Measurements from ENCODE around the gene KANSL1L.

Gene KANSL1L

GRCh38 chr2:210072922-210073509, 98.2 kb downstream of the KANSL1L start:
- H3K27me3 ChIP-seq (ENCODE audit: low read depth, low read length) = no peaks in the 10 kb centered on the region
- H3K9me3 ChIP-seq (ENCODE audit: insufficient read depth, low read length) = no peaks in the 10 kb centered on the region
- no peaks in the 10 kb centered on the region for H3K36me3 ChIP-seq (replicated peaks; ENCODE audit: low read depth, low read length)
- no peaks in the 10 kb centered on the region for H3K79me2 ChIP-seq (ENCODE audit: low read length)
- H3K27ac ChIP-seq (ENCODE audit: low read length) = no peak overlapping the region
- TF ChIP-seq, protein P1, sequence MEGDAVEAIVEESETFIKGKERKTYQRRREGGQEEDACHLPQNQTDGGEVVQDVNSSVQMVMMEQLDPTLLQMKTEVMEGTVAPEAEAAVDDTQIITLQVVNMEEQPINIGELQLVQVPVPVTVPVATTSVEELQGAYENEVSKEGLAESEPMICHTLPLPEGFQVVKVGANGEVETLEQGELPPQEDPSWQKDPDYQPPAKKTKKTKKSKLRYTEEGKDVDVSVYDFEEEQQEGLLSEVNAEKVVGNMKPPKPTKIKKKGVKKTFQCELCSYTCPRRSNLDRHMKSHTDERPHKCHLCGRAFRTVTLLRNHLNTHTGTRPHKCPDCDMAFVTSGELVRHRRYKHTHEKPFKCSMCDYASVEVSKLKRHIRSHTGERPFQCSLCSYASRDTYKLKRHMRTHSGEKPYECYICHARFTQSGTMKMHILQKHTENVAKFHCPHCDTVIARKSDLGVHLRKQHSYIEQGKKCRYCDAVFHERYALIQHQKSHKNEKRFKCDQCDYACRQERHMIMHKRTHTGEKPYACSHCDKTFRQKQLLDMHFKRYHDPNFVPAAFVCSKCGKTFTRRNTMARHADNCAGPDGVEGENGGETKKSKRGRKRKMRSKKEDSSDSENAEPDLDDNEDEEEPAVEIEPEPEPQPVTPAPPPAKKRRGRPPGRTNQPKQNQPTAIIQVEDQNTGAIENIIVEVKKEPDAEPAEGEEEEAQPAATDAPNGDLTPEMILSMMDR (IDR thresholded peaks at IDR 0.05; ENCODE audit: low read depth, low read length) = peak; percentile 73
- no peak for TF ChIP-seq EZH2phosphoT487 (IDR thresholded peaks at IDR 0.05; ENCODE audit: low read depth)
- peak overlapping the region; percentile 38 for H3K4me2 ChIP-seq (ENCODE audit: low read length)
- H3K9ac ChIP-seq (ENCODE audit: low read length) = no peak overlapping the region
- no peaks in the 10 kb centered on the region for H4K20me1 ChIP-seq (ENCODE audit: insufficient read depth, low read length)
- H3K4me3 ChIP-seq (ENCODE audit: low read length) = peak overlapping the region; percentile 23; the same call in 1 of the 2 replicates
- peak overlapping the region; percentile 43; the same call in 1 of the 2 replicates for H2AFZ ChIP-seq (ENCODE audit: low read depth, low read length)
- no peaks in the 10 kb centered on the region for H3K4me1 ChIP-seq (ENCODE audit: low read length)

GRCh38 chr2:210072493-210072892, 98.7 kb downstream of the KANSL1L start:
- H3K27ac ChIP-seq (ENCODE audit: low read length) = no peak overlapping the region
- H2AFZ ChIP-seq (ENCODE audit: low read depth, low read length) = no peak overlapping the region
- no peaks in the 10 kb centered on the region for H3K79me2 ChIP-seq (ENCODE audit: low read length)
- TF ChIP-seq EZH2phosphoT487 (IDR thresholded peaks at IDR 0.05; ENCODE audit: low read depth) = no peak
- TF ChIP-seq, protein P1 (IDR thresholded peaks at IDR 0.05; ENCODE audit: low read depth, low read length) = no peak
- no peak overlapping the region for H3K4me2 ChIP-seq (ENCODE audit: low read length)
- H4K20me1 ChIP-seq (ENCODE audit: insufficient read depth, low read length) = no peaks in the 10 kb centered on the region
- H3K36me3 ChIP-seq (replicated peaks; ENCODE audit: low read depth, low read length) = no peaks in the 10 kb centered on the region
- no peak overlapping the region for H3K4me3 ChIP-seq (ENCODE audit: low read length)
- H3K9me3 ChIP-seq (ENCODE audit: insufficient read depth, low read length) = no peaks in the 10 kb centered on the region
- no peak overlapping the region for H3K9ac ChIP-seq (ENCODE audit: low read length)
- no peaks in the 10 kb centered on the region for H3K27me3 ChIP-seq (ENCODE audit: low read depth, low read length)
- H3K4me1 ChIP-seq (ENCODE audit: low read length) = no peaks in the 10 kb centered on the region

DNA sequence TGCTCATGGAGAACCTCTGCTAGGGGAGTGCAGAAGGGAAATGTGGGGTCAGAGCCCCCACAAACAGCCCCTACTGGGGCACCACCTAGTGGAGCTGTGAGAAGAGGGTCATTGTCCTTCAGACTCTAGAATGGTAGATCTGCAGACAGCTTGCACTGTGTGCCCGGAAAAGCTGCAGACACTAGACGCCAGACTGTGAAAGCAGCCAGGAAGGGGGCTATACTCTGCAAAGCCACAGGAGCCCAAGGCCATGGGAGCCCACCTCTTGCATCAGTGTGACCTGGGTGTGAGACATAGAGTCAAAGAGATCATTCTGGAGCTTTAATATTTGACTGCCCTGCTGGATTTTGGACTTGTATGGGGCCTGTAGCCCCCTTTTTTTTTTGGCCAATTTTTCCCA, 107.9 kb downstream of the KANSL1L start:
- H2AFZ ChIP-seq (ENCODE audit: low read depth, low read length) = no peak overlapping the region
- H3K27ac ChIP-seq (ENCODE audit: low read length) = no peak overlapping the region
- no peaks in the 10 kb centered on the region for H3K27me3 ChIP-seq (ENCODE audit: low read depth, low read length)
- H3K4me1 ChIP-seq (ENCODE audit: low read length) = no peaks in the 10 kb centered on the region
- TF ChIP-seq, protein P1 (IDR thresholded peaks at IDR 0.05; ENCODE audit: low read depth, low read length) = no peak
- no peak for TF ChIP-seq EZH2phosphoT487 (IDR thresholded peaks at IDR 0.05; ENCODE audit: low read depth)
- no peak overlapping the region for H3K4me2 ChIP-seq (ENCODE audit: low read length)
- no peak overlapping the region for H3K4me3 ChIP-seq (ENCODE audit: low read length)
- no peaks in the 10 kb centered on the region for H3K36me3 ChIP-seq (replicated peaks; ENCODE audit: low read depth, low read length)
- H3K79me2 ChIP-seq (ENCODE audit: low read length) = no peaks in the 10 kb centered on the region
- H4K20me1 ChIP-seq (ENCODE audit: insufficient read depth, low read length) = no peaks in the 10 kb centered on the region
- H3K9me3 ChIP-seq (ENCODE audit: insufficient read depth, low read length) = no peaks in the 10 kb centered on the region
- no peak overlapping the region for H3K9ac ChIP-seq (ENCODE audit: low read length)

GRCh38 chr2:210055825-210056224, 115.4 kb downstream of the KANSL1L start:
- H4K20me1 ChIP-seq (ENCODE audit: insufficient read depth, low read length) = no peaks in the 10 kb centered on the region
- no peaks in the 10 kb centered on the region for H3K36me3 ChIP-seq (replicated peaks; ENCODE audit: low read depth, low read length)
- no peak overlapping the region for H2AFZ ChIP-seq (ENCODE audit: low read depth, low read length)
- no peaks in the 10 kb centered on the region for H3K9me3 ChIP-seq (ENCODE audit: insufficient read depth, low read length)
- no peak overlapping the region for H3K9ac ChIP-seq (ENCODE audit: low read length)
- TF ChIP-seq, protein P1 (IDR thresholded peaks at IDR 0.05; ENCODE audit: low read depth, low read length) = no peak
- no peaks in the 10 kb centered on the region for H3K4me1 ChIP-seq (ENCODE audit: low read length)
- H3K27ac ChIP-seq (ENCODE audit: low read length) = no peak overlapping the region
- no peak overlapping the region for H3K4me3 ChIP-seq (ENCODE audit: low read length)
- H3K79me2 ChIP-seq (ENCODE audit: low read length) = no peaks in the 10 kb centered on the region
- no peaks in the 10 kb centered on the region for H3K27me3 ChIP-seq (ENCODE audit: low read depth, low read length)
- no peak overlapping the region for H3K4me2 ChIP-seq (ENCODE audit: low read length)
